HEK293T (cell line): ENCODE measurements around the gene TOX4.

Experiments
- BHLHE40 ChIP-seq: fragments of 450-650 bp; IDR thresholded peaks from 2 replicates; pipeline ENCODE4 v1.6.1; 2016; ENCODE audit warnings: mild to moderate bottlenecking, moderate library complexity, borderline replicate concordance
- ELF4 ChIP-seq: fragments of 450-650 bp; IDR thresholded peaks from 2 replicates; pipeline ENCODE4 v1.6.1; 2017; ENCODE audit warnings: antibody characterized with exemption
- FOXA1 ChIP-seq: fragments of 450-650 bp; IDR thresholded peaks from 2 replicates; pipeline ENCODE4 v1.6.1; 2016; ENCODE audit warnings: mild to moderate bottlenecking
- FOXK2 ChIP-seq: fragments of 450-650 bp; IDR thresholded peaks from 2 replicates; pipeline ENCODE4 v1.6.1; 2016; ENCODE audit warnings: mild to moderate bottlenecking
- FOXM1 ChIP-seq: fragments of 450-650 bp; IDR thresholded peaks from 2 replicates; pipeline ENCODE4 v1.6.1; 2017; ENCODE audit warnings: mild to moderate bottlenecking, borderline replicate concordance
- HDGF ChIP-seq: fragments of 450-650 bp; IDR thresholded peaks from 2 replicates; pipeline ENCODE4 v1.6.1; 2017; ENCODE audit warnings: antibody characterized with exemption, borderline replicate concordance
- L3MBTL2 ChIP-seq: fragments of 450-650 bp; conservative IDR thresholded peaks from 2 replicates; pipeline ENCODE4 v1.6.1; 2016; ENCODE audit warnings: mild to moderate bottlenecking
- LEF1 ChIP-seq: fragments of 450-650 bp; IDR thresholded peaks from 2 replicates; pipeline ENCODE4 v1.6.1; 2017; ENCODE audit warnings: mild to moderate bottlenecking, borderline replicate concordance
- NFRKB ChIP-seq: fragments of 450-650 bp; IDR thresholded peaks from 2 replicates; pipeline ENCODE4 v1.6.1; 2016; ENCODE audit warnings: mild to moderate bottlenecking, moderate library complexity
- SP1 ChIP-seq: fragments of 450-650 bp; IDR thresholded peaks from 2 replicates; pipeline ENCODE4 v1.6.1; 2017
- SUZ12 ChIP-seq: fragments of 450-650 bp; IDR thresholded peaks from 2 replicates; pipeline ENCODE4 v1.6.1; 2016; ENCODE audit warnings: mild to moderate bottlenecking
- TARDBP ChIP-seq: fragments of 450-650 bp; IDR thresholded peaks from 2 replicates; pipeline ENCODE4 v1.6.1; 2016
- TF ChIP-seq, protein P1 (sequence below): fragments of 450-650 bp; IDR thresholded peaks from 2 replicates; pipeline ENCODE4 v1.6.1; 2016

DNA sequence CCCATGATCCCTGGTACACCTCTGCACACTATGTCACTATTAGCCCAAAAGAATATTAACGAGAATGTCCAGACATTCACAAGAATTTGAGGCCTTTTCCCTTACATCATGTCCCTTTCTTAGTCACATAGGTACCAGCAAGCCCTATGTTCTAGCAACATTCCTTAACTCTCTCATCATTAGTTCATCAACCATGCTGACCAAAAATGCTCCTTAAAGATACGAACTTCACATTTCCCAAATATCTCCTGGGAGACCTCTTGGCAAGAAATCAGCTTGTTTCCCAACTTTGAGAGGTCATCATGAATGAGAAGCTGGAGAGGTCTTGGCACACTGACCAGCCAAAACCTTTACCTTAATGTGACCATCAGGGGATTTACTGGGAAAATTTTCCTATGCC is 44.5 kb downstream of the TOX4 start:
- TF ChIP-seq SUZ12 = no peak
- no peak for TF ChIP-seq SP1
- TF ChIP-seq TARDBP = no peak
- TF ChIP-seq, protein P1, sequence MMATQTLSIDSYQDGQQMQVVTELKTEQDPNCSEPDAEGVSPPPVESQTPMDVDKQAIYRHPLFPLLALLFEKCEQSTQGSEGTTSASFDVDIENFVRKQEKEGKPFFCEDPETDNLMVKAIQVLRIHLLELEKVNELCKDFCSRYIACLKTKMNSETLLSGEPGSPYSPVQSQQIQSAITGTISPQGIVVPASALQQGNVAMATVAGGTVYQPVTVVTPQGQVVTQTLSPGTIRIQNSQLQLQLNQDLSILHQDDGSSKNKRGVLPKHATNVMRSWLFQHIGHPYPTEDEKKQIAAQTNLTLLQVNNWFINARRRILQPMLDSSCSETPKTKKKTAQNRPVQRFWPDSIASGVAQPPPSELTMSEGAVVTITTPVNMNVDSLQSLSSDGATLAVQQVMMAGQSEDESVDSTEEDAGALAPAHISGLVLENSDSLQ = no peak
- no peak for TF ChIP-seq BHLHE40
- TF ChIP-seq ELF4 = no peak
- TF ChIP-seq NFRKB = no peak
- no peak for TF ChIP-seq FOXK2
- TF ChIP-seq FOXM1 = no peak
- TF ChIP-seq HDGF = no peak
- no peak for TF ChIP-seq FOXA1
- TF ChIP-seq L3MBTL2 = no peak
- no peak for TF ChIP-seq LEF1
